HCT116 (cell line): ENCODE results near the gene CCNL2. TPM values are rescaled to one million over a fixed set of nuclear protein-coding genes. Genes with fewer than 3 reads are reported as not detected.

Experiments used
- ATAC-seq: fragments of 200-7000 bp; cut with Tn5 transposase; 2 replicates; pipeline ENCODE4 v1.9.1; 2020; ENCODE audit warnings: mild to moderate bottlenecking, moderate library complexity
- BruUV-seq: library from RNA; stranded (reverse); fragments of 400-500 nt; replicated peaks from 2 replicates; lab custom pipeline; 2021; lab: Mats Ljungman, UMichigan
- CTCF ChIA-PET: fragments of 300-600 bp; sonication (Branson Sonifier 250); formaldehyde crosslinking; loops from one replicate; lab custom pipeline; 2021; ENCODE audit warnings: antibody characterized with exemption; lab: Charles Lee
- POLR2A ChIA-PET: fragments of 300-600, 350-600 bp; sonication (Branson Sonifier 250); formaldehyde crosslinking; loops from one replicate; lab custom pipeline; 2021; ENCODE audit warnings: antibody characterized with exemption; lab: Charles Lee
- RAD21 ChIA-PET, 2 experiments: fragments of 300-600 bp; sonication (Branson Sonifier 250); formaldehyde crosslinking; loops; one replicate each; lab custom pipeline; 2023; ENCODE audit warnings: low total read pairs in 2 of 2; ENCODE audit not compliant: uncharacterized antibody in 2 of 2, unreplicated experiment in 2 of 2, low non-redundant PET in 1 of 2; lab: Charles Lee
- DNase-seq: peaks from one replicate; pipeline ENCODE4 v3.0.0-alpha.2; 2010; ENCODE audit warnings: low read depth, low spot score
- H2AFZ ChIP-seq: fragments of 200-600 bp; shearing (Covaris generic), sonication (generic); 2 replicates; pipeline ENCODE4 v1.6.1; 2017; ENCODE audit warnings: low read depth, mixed run types, mixed read lengths, antibody characterized with exemption, low read length; ENCODE audit not compliant: poor library complexity, severe bottlenecking
- H3K27ac ChIP-seq: 2 replicates; pipeline ENCODE4 v1.5.1; 2012; ENCODE audit warnings: low read depth, low read length
- H3K27me3 ChIP-seq: fragments of 200-600 bp; sonication (generic); 2 replicates; pipeline ENCODE4 v1.6.1; 2016; ENCODE audit warnings: mixed run types, low read length, mixed read lengths; ENCODE audit not compliant: insufficient read depth
- H3K36me3 ChIP-seq, 2 experiments: fragments of 200-500 bp in 1 of 2; fragments of 200-600 bp in 1 of 2; sonication (Bioruptor generic) in 1 of 2; sonication (generic) in 1 of 2; 2 replicates each; pipeline versions ENCODE4 v1.5.1 to v1.6.1; 2014 to 2016; ENCODE audit warnings: low read length in 2 of 2, inconsistent platforms in 1 of 2, mixed read lengths in 1 of 2, mixed run types in 1 of 2; ENCODE audit not compliant: insufficient read depth in 2 of 2, control insufficient read depth in 1 of 2
- H3K4me1 ChIP-seq, 2 experiments: fragments of 200-600 bp in 1 of 2; sonication (generic) in 1 of 2; 2 replicates each; pipeline versions ENCODE4 v1.5.1 to v1.6.1; 2012 to 2017; ENCODE audit warnings: low read length in 2 of 2, inconsistent platforms in 1 of 2, mild to moderate bottlenecking in 1 of 2, mixed read lengths in 1 of 2, mixed run types in 1 of 2, moderate library complexity in 1 of 2; ENCODE audit not compliant: insufficient read depth in 2 of 2, control insufficient read depth in 1 of 2
- H3K4me2 ChIP-seq: fragments of 200-600 bp; sonication (generic); 2 replicates; pipeline ENCODE4 v1.6.1; 2017; ENCODE audit warnings: mixed run types, low read length, mixed read lengths
- H3K4me3 ChIP-seq, 2 experiments: fragments of 200-600 bp in 1 of 2; sonication (generic) in 1 of 2; replicated peaks in 1 of 2; 2 replicates each; pipeline ENCODE4 v1.5.1; 2011 to 2016; ENCODE audit warnings: low read length in 2 of 2, control low read depth in 1 of 2, low read depth in 1 of 2, mild to moderate bottlenecking in 1 of 2, mixed read lengths in 1 of 2, mixed run types in 1 of 2
- H3K79me2 ChIP-seq: fragments of 200-600 bp; sonication (generic); 2 replicates; pipeline ENCODE4 v1.6.1; 2017; ENCODE audit warnings: mild to moderate bottlenecking, mixed run types, low read length, moderate library complexity, mixed read lengths; ENCODE audit not compliant: insufficient read depth
- H3K9ac ChIP-seq: fragments of 200-600 bp; sonication (generic); 2 replicates; pipeline ENCODE4 v1.6.1; 2016; ENCODE audit warnings: low read length, mixed read lengths
- H3K9me2 ChIP-seq: fragments of 200-600 bp; sonication (generic), shearing (Covaris generic); 2 replicates; pipeline ENCODE4 v1.6.1; 2017; ENCODE audit warnings: mixed run types, mild to moderate bottlenecking, moderate library complexity; ENCODE audit not compliant: insufficient read depth
- H3K9me3 ChIP-seq, 2 experiments: fragments of 200-500 bp in 1 of 2; fragments of 200-600 bp in 1 of 2; sonication (Bioruptor generic) in 1 of 2; sonication (generic) in 1 of 2; 2 replicates each; pipeline ENCODE4 v1.6.1; 2014 to 2017; ENCODE audit warnings: low read length in 2 of 2, mixed read lengths in 2 of 2, inconsistent platforms in 1 of 2, low read depth in 1 of 2, mild to moderate bottlenecking in 1 of 2, mixed run types in 1 of 2, moderate library complexity in 1 of 2; ENCODE audit not compliant: control insufficient read depth in 1 of 2, insufficient read depth in 1 of 2
- H4K20me1 ChIP-seq: fragments of 200-600 bp; sonication (generic), shearing (Covaris generic); 2 replicates; pipeline ENCODE4 v1.6.1; 2017; ENCODE audit warnings: mixed run types, mild to moderate bottlenecking, moderate library complexity; ENCODE audit not compliant: insufficient read depth
- EGR1 ChIP-seq: IDR thresholded peaks from 2 replicates; pipeline ENCODE4 v1.6.1; 2012; ENCODE audit warnings: low read depth
- ELF1 ChIP-seq: IDR thresholded peaks from 2 replicates; pipeline ENCODE4 v1.6.1; 2012; ENCODE audit warnings: low read depth, borderline replicate concordance
- EZH2phosphoT487 ChIP-seq: fragments of 200-600 bp; IDR thresholded peaks from 2 replicates; pipeline ENCODE4 v1.6.1; 2018; ENCODE audit warnings: antibody characterized with exemption, borderline replicate concordance
- FOSL1 ChIP-seq: IDR thresholded peaks from 2 replicates; pipeline ENCODE4 v1.6.1; 2012; ENCODE audit warnings: low read depth
- POLR2A ChIP-seq: IDR thresholded peaks from 2 replicates; pipeline ENCODE4 v1.7.0; 2011; ENCODE audit warnings: borderline replicate concordance; ENCODE audit not compliant: insufficient read depth, insufficient read length; ENCODE audit errors: extremely low read depth
- REST ChIP-seq: IDR thresholded peaks from 2 replicates; pipeline ENCODE4 v1.6.1; 2012; ENCODE audit warnings: low read depth
- SIN3A ChIP-seq: IDR thresholded peaks from 2 replicates; pipeline ENCODE4 v1.6.1; 2012; ENCODE audit warnings: low read depth
- TCF7L2 ChIP-seq: IDR thresholded peaks from 2 replicates; pipeline ENCODE4 v1.7.0; 2011; ENCODE audit warnings: borderline replicate concordance, inconsistent platforms; ENCODE audit not compliant: insufficient read depth, insufficient read length; ENCODE audit errors: extremely low read depth
- intact Hi-C: fragments of 100-400 bp; cut with micrococcal nuclease; formaldehyde crosslinking; loops from 2 replicates; pipeline ENCODE4 v1.10.0; 2022
- total RNA-seq: library from RNA; stranded (reverse); gene quantifications from one replicate; pipeline ENCODE4 v1.2.1, GENCODE V29; 2021; ENCODE audit not compliant: unreplicated experiment
- TF ChIP-seq, protein P1 (sequence below): IDR thresholded peaks from 2 replicates; pipeline ENCODE4 v1.6.1; 2012

Gene CCNL2
- total RNA-seq, 1 experiment from 2014 or later, result 173 TPM

DNA sequence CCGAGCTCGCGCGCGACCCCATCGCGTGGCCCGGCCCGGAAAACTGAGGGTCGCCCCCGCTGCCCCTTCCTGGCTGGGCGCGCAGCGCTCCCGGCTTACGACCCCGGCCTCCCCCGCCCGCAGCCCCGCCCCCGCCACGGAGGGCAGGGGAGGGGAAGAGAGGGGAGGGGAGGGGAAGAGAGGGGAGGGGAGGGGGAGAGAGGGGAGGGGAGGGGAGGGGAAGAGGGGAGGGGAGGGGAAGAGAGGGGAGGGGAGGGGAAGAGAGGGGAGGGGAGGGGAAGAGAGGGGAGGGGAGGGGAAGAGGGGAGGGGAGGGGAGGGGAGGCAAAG lies 28.6 kb upstream of the CCNL2 start:
- no peaks in the 10 kb centered on the region for H4K20me1 ChIP-seq
- POLR2A ChIA-PET, result no interaction called here
- H3K4me1 ChIP-seq, result peaks cover 33 to 56% of the 10 kb centered on the region in 2 experiments
- H3K36me3 ChIP-seq, result no peaks in the 10 kb centered on the region
- H3K79me2 ChIP-seq, result no peaks in the 10 kb centered on the region
- no peaks in the 10 kb centered on the region for H3K9me2 ChIP-seq
- intact Hi-C loops, result no loop called here
- H2AFZ ChIP-seq, result no peak overlapping the region
- H3K9ac ChIP-seq, result no peak overlapping the region
- ATAC-seq, result no peak
- H3K4me2 ChIP-seq, result no peak overlapping the region
- RAD21 ChIA-PET, result no interaction called here
- no peaks in the 10 kb centered on the region for H3K9me3 ChIP-seq
- no peak overlapping the region for H3K4me3 ChIP-seq
- CTCF ChIA-PET, result no interaction called here
- DNase-seq, result no peak
- BruUV-seq, result no TSS peak
- no peaks in the 10 kb centered on the region for H3K27me3 ChIP-seq
- no peak overlapping the region for H3K27ac ChIP-seq
- TF ChIP-seq SIN3A (no peak), EGR1 (no peak), EZH2phosphoT487 (no peak), FOSL1 (no peak), POLR2A (no peak), TCF7L2 (no peak), ELF1 (no peak), REST (no peak)
- TF ChIP-seq, protein P1, sequence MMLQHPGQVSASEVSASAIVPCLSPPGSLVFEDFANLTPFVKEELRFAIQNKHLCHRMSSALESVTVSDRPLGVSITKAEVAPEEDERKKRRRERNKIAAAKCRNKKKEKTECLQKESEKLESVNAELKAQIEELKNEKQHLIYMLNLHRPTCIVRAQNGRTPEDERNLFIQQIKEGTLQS, result no peak
